GM12878 (cell line): ENCODE results near the gene GSTT4. TPM values are rescaled to one million over a fixed set of nuclear protein-coding genes. Genes with fewer than 3 reads are reported as not detected.

Experiments
- ATAC-seq: fragments of 200-7000 bp; cut with Tn5 transposase; 3 replicates; pipeline ENCODE4 v1.9.1; 2020; ENCODE audit warnings: mild to moderate bottlenecking, moderate library complexity
- BruUV-seq: library from RNA; stranded (reverse); fragments of 400-500 nt; replicated peaks from 2 replicates; lab custom pipeline; 2021; lab: Mats Ljungman, UMichigan
- CTCF ChIA-PET: fragments of 300-600 bp; sonication (Branson Sonifier 250); formaldehyde crosslinking; extraction: SDS; loops from one replicate; lab custom pipeline; 2021; ENCODE audit warnings: inconsistent platforms; lab: Yijun Ruan, JAX
- POLR2A ChIA-PET: fragments of 350-600 bp; formaldehyde crosslinking; extraction: SDS; loops from one replicate; lab custom pipeline; 2021; ENCODE audit warnings: inconsistent platforms; lab: Charles Lee
- RAD21 ChIA-PET: fragments of 300-600 bp; sonication (Branson Sonifier 250); formaldehyde crosslinking; loops from one replicate; lab custom pipeline; 2023; ENCODE audit warnings: antibody characterized with exemption; ENCODE audit not compliant: unreplicated experiment; lab: Charles Lee
- SMC1A ChIA-PET: fragments of 300-600 bp; sonication (Branson Sonifier 250); formaldehyde crosslinking; loops from one replicate; lab custom pipeline; 2023; ENCODE audit not compliant: unreplicated experiment, uncharacterized antibody; lab: Charles Lee
- DNase-seq: peaks from one replicate; pipeline ENCODE4 v3.0.0-alpha.2; 2011; ENCODE audit warnings: low read depth, low spot score
- FAIRE-seq: peaks from 3 replicates; lab custom pipeline; 2011; peaks lifted over from hg19 to GRCh38; lab: Jason Lieb, UNC
- H2AFZ ChIP-seq: 2 replicates; pipeline ENCODE4 v1.6.0; 2011; ENCODE audit warnings: low read depth, low read length, control low read depth; ENCODE audit not compliant: control insufficient read depth
- H3K27ac ChIP-seq: 2 replicates; pipeline ENCODE4 v1.5.1; 2011; ENCODE audit warnings: control low read depth; ENCODE audit not compliant: control insufficient read depth, insufficient read depth
- H3K27me3 ChIP-seq, 2 experiments: replicated peaks in 1 of 2; 2 replicates each; pipeline versions ENCODE4 v1.6.0 to v1.6.1; 2011; ENCODE audit warnings: low read length in 1 of 2; ENCODE audit not compliant: control insufficient read depth in 2 of 2, insufficient read depth in 2 of 2
- H3K36me3 ChIP-seq, 2 experiments: 2 replicates each; pipeline ENCODE4 v1.5.1; 2011; ENCODE audit warnings: low read length in 1 of 2; ENCODE audit not compliant: control insufficient read depth in 2 of 2, insufficient read depth in 2 of 2
- H3K4me1 ChIP-seq: 2 replicates; pipeline ENCODE4 v1.6.1; 2011; ENCODE audit warnings: mild to moderate bottlenecking, low read length, moderate library complexity, mixed read lengths; ENCODE audit not compliant: control insufficient read depth, insufficient read depth
- H3K4me2 ChIP-seq: 2 replicates; pipeline ENCODE4 v1.6.0; 2011; ENCODE audit warnings: control low read depth; ENCODE audit not compliant: control insufficient read depth, insufficient read depth
- H3K4me3 ChIP-seq: fragments of 200-600 bp; sonication (generic); 2 replicates; pipeline ENCODE4 v1.5.1; 2016
- H3K79me2 ChIP-seq: 2 replicates; pipeline ENCODE4 v1.6.0; 2011; ENCODE audit warnings: low read length; ENCODE audit not compliant: control insufficient read depth, insufficient read depth
- H3K9ac ChIP-seq: 2 replicates; pipeline ENCODE4 v1.8.0; 2011; ENCODE audit warnings: low read length, control low read depth, mixed read lengths; ENCODE audit not compliant: control insufficient read depth, insufficient read depth
- H3K9me3 ChIP-seq: replicated peaks from 3 replicates; pipeline ENCODE4 v1.5.1; 2011; ENCODE audit warnings: mild to moderate bottlenecking, low read length; ENCODE audit not compliant: control insufficient read depth, insufficient read depth
- H4K20me1 ChIP-seq: 2 replicates; pipeline ENCODE4 v1.6.0; 2011; ENCODE audit not compliant: control insufficient read depth, insufficient read depth
- ASH2L ChIP-seq: fragments of 300-600, 200-600 bp; sonication (generic); IDR thresholded peaks from 2 replicates; pipeline ENCODE4 v1.6.1; 2017; ENCODE audit warnings: low read depth, mild to moderate bottlenecking, borderline replicate concordance
- BHLHE40 ChIP-seq, 2 experiments: fragments of 450-650 bp in 1 of 2; IDR thresholded peaks; 2 replicates each; pipeline ENCODE4 v1.6.1; 2011 to 2017; ENCODE audit warnings: low read depth in 2 of 2, borderline replicate concordance in 1 of 2, improper control_type of control experiment in 1 of 2, low read length in 1 of 2, mild to moderate bottlenecking in 1 of 2
- HDAC2 ChIP-seq: fragments of 200-600 bp; sonication (generic); IDR thresholded peaks from 2 replicates; pipeline ENCODE4 v1.6.1; 2017
- PAX5 ChIP-seq: IDR thresholded peaks from 2 replicates; pipeline ENCODE4 v1.6.1; 2011; ENCODE audit warnings: low read depth, low read length, borderline replicate concordance
- TBL1XR1 ChIP-seq: IDR thresholded peaks from 2 replicates; pipeline ENCODE4 v1.6.1; 2012; ENCODE audit warnings: low read depth, low read length, improper control_type of control experiment
- ZBTB4 ChIP-seq: fragments of 450-650 bp; formaldehyde crosslinking; IDR thresholded peaks from 2 replicates; pipeline ENCODE4 v1.4.0; 2022; ENCODE audit warnings: mild to moderate bottlenecking, moderate library complexity
- ZNF592 ChIP-seq: fragments of 450-650 bp; IDR thresholded peaks from 2 replicates; pipeline ENCODE4 v1.6.1; 2017; ENCODE audit warnings: mild to moderate bottlenecking, moderate library complexity
- WGBS: methylation state at CpG from one replicate; pipeline ENCODE4 v1.1.6; 2016; ENCODE audit warnings: low lambda C conversion rate; ENCODE audit not compliant: insufficient replicate concordance, insufficient coverage; ENCODE audit errors: missing lambda C conversion rate; 5-methylcytosine and 5-hydroxymethylcytosine counted together
- in situ Hi-C: fragments of 300-500 bp; cut with MboI; formaldehyde crosslinking; loops from 9 replicates; pipeline ENCODE4 v1.14.3; 2018; ENCODE audit warnings: mixed read lengths
- intact Hi-C: fragments of 100-400 bp; cut with micrococcal nuclease; formaldehyde crosslinking; loops from one replicate; pipeline ENCODE4 v1.14.2; 2022; ENCODE audit not compliant: unreplicated experiment
- polyA plus RNA-seq, 11 experiments: library from polyadenylated mRNA; depleted of rRNA in 4 of 11; unstranded in 6 of 11; stranded (reverse) in 5 of 11; fragments of >200 nt; fragmentation: Nextera tagmentation in 4 of 11; fragmentation: Illumina TruSeq in 1 of 11; extraction: Ambion mirVana in 4 of 11; extraction: Trizol in 1 of 11; gene quantifications; 1 replicate in 1 of 11; 2 replicates in 10 of 11; pipeline versions ENCODE4 v1.2.1 to v1.2.3, GENCODE V29; 2011 to 2016; ENCODE audit warnings: inconsistent platforms in 2 of 11, missing spikeins in 2 of 11, low read depth in 1 of 11
- total RNA-seq, 4 experiments: library from RNA; depleted of rRNA in 3 of 4; stranded (reverse); fragments of >200 nt in 3 of 4; fragmentation: Illumina TruSeq in 1 of 4; extraction: Trizol in 1 of 4; gene quantifications; 2 replicates each; pipeline versions ENCODE4 v1.2.1 to v1.2.3, GENCODE V29; 2013 to 2021

The GSTT4 gene
- total and polyA plus RNA-seq, 10 of the 15 experiments (the other 5 are each of a cell fraction or from before 2014, with no cell fraction given) = not detected

- no peak for DNase-seq
- no peak for FAIRE-seq
- TF ChIP-seq ZBTB4 (CRISPR knock-in tag) (no peak), ASH2L (no peak), PAX5 (no peak), BHLHE40 (IDR thresholded peaks at IDR 0.05; ENCODE audit: borderline replicate concordance in 1 of 2, low read depth in 2 of 2, low read length in 1 of 2) (no peak), ZNF592 (no peak), TBL1XR1 (no peak), HDAC2 (no peak)
- no peak overlapping the region for H2AFZ ChIP-seq
- no peak overlapping the region for H3K9ac ChIP-seq
- no peaks in the 10 kb centered on the region for H3K36me3 ChIP-seq
- in situ Hi-C loops (no loop called here), intact Hi-C loops (loop anchor here (10.0 kb wide), 1 partner anchor 59 kb away; no protein-coding TSS in a partner anchor)
- 55% methylated on average over 9 of the region's 9 CpGs for WGBS
- H3K4me3 ChIP-seq = no peak overlapping the region
- no peaks in the 10 kb centered on the region for H3K27me3 ChIP-seq
- no peak overlapping the region for H3K27ac ChIP-seq
- no TSS peak for BruUV-seq
- RAD21 ChIA-PET = no interaction called here
- SMC1A ChIA-PET = interaction anchor here (0.6 to 0.7 kb wide), 2 partner anchors 132 to 171 kb away, joined by 3 read pairs; no protein-coding TSS in a partner anchor
- no peaks in the 10 kb centered on the region for H4K20me1 ChIP-seq
- CTCF ChIA-PET = no interaction called here
- H3K9me3 ChIP-seq = no peaks in the 10 kb centered on the region
- no peak overlapping the region for H3K4me2 ChIP-seq
- ATAC-seq = no peak
- POLR2A ChIA-PET = interaction anchor here (1.8 kb wide), 1 partner anchor 8 kb away, joined by 3 read pairs; no protein-coding TSS in a partner anchor
- no peaks in the 10 kb centered on the region for H3K79me2 ChIP-seq
- no peaks in the 10 kb centered on the region for H3K4me1 ChIP-seq
Observed at GRCh38 chr22:24003887-24004286, 1.4 kb downstream of the GSTT4 start.
